NCI-H2107 treated with DMSO at 0.1 percent for 48 hours (cell line): Measurements from ENCODE around the gene TFF3.

ENCODE experiments used
- DNase-seq: peaks from one replicate; lab custom pipeline; 2025; ENCODE audit not compliant: unreplicated experiment; lab: John Stamatoyannopoulos, UW

TFF3 gene

DNA sequence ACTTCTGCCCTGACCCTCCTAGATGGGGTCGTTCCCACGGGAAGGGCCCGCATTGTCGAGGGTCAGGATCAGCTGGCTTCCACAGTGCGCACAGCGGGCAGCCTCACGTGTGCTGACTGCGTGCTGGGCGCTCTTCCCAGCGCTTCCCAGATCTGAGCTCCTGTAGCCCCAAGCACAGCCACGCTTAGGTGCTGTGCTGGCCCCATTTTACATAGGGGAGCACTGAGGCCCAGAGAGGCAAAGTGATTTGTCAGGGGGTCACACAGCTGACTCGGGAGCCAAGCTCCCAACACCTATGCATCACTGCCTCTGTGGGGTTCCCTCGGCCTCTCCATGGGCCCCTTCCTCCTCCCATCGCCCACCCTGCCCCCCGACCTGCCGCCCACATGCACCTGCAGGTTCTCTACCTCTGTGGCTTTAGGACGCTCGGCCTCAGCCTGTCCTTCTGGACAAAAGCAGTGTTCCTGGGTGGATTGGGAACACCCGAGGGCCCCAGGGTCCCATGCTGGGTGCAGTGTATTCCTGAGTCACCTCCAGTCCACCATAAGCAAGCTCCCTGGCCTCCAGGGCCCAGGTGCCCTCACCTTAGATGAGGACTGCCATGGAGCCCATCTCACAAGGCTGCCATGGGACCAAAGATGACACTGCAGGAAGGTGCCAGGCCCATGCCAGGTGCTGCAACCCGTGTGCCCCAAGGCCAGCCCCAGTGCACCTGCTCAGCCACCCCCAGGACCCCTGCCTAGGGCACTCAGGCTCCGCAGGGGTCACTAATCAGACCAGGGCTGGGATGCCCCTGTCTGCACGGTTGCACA, 23.3 kb downstream of the TFF3 start:
- no peak for DNase-seq

DNA sequence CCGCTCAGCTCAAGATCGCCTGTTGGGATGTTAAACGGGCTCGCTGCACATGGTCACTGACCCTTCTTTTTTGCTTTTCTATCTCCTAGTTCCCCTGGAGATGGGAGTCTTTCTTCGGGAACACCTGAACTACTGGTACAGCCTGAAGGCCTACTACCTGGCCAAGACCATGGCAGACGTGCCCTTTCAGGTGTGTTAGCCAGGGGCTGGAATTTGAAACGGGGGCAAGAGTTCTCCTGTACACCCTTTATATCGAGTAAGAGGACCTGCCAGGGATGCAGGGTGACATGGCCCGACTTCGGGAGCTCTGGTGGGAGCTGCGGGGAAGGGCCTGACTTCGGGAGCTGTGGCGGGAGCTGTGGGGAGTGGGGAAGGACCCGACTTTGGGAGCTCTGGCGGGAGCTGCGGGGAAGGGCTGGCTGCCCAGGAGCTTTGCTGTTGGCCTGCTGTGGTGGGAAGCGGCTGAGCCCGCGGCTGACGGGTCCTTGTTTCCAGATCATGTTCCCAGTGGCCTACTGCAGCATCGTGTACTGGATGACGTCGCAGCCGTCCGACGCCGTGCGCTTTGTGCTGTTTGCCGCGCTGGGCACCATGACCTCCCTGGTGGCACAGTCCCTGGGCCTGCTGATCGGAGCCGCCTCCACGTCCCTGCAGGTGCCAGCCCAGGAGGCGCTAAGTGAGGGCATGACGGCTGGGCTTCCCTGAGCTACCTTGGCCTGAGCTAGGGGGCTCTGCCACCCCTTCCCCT, 24.0 kb downstream of the TFF3 start:
- no peak for DNase-seq

DNA sequence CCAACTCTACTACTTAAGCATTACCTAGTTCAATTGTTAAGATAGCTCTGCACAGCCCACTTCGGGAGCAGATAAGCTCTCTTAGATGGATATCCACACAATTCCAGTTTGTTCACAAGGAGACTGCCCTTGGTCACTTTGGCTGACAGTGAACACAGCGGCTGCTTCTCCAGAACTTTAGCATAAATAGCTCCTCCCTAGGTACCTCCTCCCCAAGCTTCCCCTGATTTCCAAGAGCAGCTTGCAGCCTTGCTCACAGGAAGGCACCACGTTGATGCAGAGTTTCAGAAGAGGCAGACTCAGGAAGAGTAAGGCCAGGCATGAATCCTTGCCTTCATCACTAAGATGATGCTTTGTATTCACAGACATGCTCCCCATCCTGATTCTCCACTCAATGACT, 24.7 kb downstream of the TFF3 start:
- no peak for DNase-seq

DNA sequence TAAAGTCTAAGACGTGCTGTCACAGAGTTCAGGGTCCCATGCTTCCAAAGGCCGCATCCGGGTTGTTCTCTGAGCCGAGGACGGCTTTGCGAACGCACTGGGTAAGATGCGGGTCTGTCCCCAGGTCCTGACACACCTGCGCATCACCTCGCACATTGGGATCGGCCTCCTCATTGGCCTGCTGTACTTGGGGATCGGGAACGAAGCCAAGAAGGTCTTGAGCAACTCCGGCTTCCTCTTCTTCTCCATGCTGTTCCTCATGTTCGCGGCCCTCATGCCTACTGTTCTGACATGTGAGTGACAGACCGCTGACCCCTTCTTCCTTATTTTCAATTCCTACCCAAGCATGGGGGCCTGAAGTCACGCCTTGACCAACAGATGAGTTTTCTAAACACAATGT, 25.3 kb downstream of the TFF3 start:
- no peak for DNase-seq

DNA sequence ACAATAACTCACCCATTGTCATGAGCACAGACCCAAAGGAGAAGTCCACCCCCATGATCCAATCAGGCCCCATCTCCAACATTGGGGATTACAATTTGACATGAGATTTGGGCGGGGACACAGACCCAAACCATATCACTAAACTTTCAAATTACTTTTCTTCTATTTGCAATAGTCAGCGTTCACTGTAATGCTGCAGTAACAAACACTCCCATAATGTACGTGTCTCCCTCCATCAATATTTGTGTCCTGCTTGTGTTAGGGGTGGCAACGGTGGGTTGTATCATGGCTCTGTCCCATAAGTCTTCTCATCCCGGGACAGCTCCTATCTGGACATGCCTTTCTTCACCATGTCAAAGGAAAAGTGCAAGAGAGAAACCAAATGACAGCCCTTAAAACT, 26.2 kb downstream of the TFF3 start:
- no peak for DNase-seq

DNA sequence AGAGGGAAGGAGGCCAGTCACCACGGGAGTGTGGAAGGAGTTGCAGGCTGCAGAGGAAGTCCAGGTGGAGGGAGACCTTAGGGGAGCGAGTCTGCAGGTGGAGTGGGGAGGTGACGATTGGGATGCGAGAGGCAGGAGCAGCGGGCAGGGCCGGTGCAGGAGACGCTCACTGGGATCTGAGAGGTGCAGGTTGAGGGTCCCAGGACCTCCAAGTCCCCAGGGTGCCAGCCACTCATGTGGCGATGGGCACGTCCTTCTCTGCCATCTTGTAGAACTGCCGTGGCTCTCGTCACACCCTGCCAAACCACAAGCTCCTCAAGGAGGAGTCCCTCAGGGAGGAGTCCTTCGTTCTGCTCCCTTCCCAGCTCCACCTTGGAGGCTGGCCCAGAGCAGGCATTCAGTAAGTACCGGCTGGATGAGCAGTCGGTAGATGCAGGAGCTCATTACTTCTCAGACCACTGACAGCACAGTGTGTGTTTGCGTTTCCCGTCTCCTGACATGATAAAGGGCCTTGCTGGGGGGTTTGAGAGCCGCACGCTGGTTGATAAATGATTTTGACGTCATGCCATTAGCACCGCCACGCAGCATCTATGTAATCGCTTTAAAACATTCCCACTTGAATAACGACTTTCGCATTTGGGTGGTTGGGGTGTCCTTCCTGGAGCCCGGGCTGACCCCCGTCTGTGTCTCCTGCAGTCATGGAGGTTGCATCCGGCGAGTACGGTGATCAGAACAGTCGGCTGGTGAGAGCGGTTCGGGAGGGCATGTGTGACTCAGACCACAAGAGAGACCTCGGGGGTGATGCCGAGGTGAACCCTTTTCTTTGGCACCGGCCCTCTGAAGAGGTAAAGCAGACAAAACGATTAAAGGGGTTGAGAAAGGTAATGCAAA, 27.8 kb downstream of the TFF3 start:
- no peak for DNase-seq

DNA sequence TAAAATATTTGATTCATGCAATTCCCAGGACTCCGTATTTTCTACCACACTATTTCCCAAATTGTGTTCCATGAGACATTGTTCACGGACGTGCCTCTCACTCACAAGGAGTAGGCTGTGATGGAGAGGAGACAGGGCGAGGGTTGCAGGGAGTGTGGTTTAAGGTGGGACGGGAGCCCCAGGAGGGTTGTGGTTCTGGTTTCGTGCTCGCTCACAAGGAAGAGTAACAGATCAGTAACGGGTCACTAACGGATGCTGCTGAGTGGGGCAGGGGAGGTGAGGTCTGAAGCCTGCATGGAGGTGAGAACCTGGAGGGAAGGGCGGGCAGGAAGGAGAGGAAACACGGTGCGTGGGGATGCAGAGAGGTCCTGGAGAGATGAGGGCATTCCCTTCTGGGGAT, 28.8 kb downstream of the TFF3 start:
- DNase-seq, result no peak

DNA sequence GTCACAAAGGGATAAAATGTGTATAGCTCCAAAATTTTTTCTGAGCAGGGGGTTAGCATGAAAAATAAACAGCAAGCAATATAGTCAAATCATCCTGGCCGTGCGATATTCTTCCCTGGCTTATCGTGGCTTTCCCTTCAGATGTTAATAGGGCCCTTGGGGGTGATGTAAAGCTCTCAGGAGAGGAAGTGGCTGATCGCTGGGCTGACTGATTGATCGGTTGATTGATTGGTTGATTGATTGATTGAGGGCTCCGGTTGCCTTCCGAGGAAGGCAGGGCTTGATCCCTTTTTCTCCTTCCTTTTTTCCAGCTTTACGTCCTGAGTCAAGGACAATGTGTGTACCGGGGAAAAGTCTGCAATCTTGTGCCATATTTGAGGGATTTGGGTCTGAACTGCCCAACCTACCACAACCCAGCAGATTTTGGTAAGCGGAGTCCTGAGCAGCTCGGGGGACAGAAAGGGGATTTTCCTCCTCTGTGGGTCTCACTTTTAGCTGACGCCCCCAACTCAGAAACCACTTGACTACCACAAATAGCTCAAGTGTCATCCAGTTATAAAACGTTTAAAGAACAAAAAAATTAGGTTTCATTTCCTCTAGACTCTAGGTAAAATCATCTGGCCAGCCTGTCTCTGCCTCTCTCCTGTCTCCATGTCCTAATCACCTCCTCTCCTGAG, 29.5 kb downstream of the TFF3 start:
- no peak for DNase-seq

DNA sequence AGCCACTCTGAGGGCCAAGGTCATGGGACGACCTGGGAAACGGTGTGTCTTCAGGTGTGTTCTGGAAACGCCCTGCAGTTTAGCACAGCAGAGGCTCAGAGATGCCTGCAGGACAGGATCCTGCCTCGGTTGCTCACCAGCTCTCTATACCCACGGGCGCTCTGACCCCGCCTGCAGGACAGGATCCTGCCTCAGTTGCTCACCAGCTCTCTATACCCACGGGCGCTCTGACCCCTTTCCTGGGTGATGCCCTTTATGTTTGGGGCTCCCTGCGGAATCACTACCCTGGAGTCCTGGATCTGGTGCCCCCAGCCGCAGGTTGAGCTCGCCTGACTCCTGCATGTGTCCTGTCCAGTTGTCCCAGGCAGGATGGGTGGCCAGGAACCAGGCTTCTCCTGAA, 32.5 kb downstream of the TFF3 start:
- no peak for DNase-seq

DNA sequence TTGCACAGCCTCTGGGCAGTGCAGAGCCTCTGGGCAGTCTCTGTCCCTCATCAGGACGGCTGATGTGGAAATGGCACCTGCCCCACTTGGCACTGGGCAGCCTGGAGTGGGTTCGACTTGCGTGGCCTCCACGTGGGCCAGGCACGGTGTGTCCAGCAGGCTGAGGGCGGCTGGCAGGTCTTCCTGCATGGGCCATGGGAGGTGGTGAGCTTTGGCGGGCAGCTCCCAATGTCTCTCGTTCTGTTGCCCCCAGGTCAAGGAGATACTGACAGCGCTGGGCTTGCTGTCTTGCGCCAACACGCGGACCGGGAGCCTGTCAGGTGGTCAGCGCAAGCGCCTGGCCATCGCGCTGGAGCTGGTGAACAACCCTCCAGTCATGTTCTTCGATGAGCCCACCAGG, 33.2 kb downstream of the TFF3 start:
- no peak for DNase-seq

DNA sequence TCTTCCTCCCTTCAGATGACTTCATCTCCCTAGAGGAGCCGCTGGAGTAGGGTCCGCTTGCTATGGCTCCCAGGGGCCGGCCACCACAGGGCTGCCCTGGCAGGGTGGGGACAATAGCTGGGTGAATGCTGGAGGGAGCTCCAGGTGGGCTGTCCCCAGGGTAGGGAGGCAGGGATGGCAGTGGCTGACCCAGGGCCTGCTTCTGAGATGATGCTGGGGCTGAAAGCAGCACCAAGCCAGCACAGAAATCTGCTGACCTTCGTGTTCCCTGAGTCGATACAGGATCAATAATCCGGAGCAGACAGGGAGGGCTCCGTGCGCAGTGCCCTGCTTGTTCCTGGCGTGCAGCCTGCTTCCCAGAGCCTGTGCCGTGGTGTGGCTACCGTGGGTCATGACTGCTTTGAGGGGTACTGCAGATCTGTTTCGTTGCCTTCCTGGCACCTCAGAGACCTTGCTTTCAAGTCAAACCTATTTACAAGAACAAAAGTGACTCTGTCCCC, 34.0 kb downstream of the TFF3 start:
- no peak for DNase-seq

DNA sequence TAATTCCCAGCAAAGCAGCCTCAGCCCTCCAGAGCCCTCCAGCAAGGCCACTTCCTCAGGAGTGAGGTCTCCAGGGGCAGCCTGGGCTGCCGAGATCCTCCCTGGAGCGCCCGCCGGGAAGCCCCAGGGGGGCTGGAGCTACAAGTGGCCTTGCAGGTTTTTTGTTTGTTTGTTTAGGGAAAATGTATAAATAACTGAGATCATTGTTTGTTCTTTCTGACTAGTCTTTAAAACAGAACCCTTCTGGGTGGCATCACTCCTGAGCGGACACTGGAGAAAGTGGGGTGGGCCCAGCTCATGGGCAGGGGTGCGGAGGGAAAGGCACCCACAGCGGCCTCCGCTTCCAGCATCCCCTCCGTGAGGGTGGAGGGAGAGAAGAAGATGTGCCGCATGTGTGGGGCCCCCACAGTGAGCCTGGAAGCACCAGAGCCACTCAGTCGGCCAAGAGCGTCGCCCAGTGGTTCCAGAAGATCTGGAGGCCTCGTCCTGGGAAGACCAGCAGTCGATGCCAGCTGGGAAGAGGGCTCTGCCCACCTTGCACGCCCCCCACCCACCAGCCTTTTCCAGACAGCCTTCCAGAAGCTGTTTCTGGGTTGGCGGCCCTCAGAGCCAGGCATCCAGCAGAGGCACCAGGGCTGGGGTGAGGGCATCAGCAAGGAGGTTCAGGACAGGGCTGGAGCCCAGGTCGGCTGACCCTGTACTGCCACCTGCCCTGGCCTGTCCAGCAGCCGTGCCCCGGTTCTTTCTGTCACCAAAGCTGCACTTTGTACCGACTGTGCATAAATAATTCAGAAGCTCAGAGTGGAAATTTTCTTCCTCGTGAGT, 34.6 kb downstream of the TFF3 start:
- DNase-seq, result no peak

DNA sequence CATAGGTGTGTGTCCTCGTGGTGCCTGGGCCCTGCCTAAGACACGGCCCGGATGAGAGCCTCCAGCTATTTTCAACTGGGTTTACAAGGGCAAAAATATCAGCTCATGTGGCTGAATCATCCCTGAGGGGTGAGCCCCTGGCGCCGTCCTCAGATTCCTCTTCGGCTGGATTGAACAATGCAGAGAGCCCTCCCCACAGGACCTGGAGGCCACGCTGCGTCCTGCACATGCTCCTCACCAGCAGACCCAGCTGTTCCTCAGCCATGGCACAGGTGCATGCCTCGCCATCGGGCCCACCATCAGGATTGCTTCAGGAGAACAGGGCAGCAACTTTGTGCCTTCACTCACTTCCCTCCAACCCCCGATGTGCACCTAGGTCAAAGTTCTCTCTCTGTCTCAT, 35.3 kb downstream of the TFF3 start:
- no peak for DNase-seq

DNA sequence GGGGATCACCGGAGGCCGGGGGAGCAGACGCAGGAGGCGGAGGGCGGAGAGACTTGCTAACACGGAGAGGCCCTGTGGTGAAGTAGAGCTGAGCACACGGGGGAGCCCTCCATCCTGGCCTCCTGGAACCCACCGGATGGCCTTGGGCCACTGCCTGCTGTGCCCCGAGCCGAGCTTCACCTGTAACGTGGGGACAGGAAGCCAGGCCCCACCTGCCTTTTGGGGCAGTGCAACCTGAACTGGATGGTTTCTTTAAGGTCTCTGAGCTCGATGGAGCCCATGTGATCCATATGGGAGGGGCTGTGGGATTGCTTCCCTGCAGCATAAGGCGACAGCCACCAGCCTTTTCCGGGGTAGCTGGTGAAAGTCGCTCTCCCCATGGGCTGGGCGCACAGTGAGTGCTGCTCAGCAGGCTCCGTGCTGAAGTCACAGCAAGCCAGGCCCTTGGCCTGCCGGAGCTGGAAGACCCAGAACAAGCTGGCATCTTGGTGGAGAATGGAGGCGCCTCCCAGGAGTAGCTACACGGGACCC, 35.8 kb downstream of the TFF3 start:
- DNase-seq, result no peak

DNA sequence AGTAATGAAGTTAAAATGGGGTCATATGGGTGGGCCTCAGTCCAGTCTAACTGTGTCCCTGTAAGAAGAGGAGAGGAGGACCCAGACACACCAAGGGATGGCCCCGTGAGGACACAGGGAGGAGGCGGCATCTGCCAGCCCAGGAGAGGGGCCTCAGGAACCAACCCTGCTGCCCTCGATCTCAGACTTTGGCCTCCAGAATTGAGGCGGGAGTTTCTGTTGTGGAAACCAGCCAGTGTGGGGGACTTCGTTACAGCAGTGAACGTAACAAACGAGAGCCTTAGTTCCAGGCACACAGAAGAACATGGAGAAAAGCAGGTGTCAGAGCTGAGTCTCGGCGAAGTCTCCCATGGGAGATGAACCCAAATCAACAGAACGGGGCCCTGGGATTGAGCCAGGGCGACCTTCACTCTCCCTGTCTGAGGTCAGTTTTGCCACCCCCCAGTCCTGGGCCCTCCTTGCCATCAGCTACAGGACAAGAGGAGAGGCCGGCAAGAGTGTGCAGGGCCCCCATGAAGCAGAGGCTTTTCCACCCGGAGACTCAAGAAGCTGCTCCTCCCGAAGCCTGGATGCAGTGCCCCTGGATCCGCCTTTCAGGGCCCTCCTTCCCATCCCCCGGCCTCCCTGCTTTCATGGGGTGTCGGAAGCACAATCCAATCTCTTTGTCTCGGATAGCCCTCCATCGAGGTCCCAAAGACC, 36.6 kb downstream of the TFF3 start:
- DNase-seq, result no peak

DNA sequence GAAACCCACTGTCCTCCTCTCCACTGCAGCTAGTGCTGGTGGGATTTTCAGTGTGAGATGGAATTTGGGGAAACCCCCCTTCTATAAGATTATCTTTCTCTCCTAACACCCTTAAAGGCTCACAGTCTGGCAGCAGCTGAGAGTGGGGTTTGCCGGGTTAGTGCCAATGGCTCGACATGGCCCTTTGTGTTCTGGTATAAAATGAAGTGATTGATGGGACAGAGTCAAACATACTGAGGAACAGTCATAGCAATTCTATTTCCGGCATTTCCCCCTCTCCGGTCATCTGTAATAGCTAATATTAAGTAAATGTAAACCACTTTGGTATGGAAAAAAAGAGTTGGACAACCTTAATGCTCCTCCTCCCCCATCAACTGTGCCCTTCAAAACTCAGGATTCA, 37.6 kb downstream of the TFF3 start:
- DNase-seq, result no peak

DNA sequence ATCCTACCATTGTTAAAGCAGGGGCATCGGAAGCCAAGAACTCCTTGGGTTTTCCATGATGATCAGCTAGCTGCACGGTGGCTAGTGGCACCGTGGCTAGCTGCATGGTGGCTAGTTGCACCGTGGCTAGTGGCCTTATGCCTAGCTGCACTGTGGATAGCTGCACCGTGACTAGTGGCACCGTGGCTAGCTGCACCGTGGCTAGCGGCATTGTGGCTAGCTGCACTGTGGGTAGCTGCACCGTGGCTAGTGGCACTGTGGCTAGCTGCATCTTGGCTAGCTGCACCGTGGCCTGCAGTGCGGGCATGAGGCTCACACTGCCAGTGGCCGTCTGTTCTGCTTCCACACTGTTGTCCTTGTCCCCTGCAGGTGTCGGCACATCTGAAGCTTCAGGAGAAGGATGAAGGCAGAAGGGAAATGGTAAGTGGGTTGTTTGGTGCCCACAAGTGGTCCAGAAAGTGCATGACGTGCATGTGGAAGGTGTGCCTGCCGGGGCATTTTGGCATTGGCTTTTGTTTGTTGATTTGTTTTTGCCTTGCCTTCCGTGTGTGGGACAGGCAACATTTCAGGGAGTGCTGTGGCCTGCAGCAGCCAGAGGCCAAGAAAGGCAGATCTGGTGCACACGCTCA, 38.6 kb downstream of the TFF3 start:
- no peak for DNase-seq

DNA sequence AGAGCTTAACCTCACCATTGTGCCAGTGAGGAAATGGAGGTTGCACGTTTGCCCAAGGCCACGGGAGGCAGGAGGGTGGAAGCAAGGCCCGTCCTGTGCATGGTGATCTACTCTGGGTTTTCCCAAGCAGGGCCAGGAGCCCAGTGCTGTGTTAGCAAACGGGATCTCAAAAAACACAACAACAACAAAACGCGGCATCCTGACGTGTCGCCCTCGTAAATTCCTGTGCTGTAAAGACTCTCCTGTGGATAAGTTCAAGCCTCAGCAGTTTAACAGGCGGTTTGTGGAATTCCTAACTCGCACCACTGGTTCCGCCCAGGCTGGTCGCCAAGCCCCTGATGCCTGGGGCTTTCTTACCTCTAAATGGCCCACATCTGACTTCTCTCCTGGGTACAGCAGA, 39.1 kb downstream of the TFF3 start:
- no peak for DNase-seq
